AG08396 (cell line): ENCODE measurements around the gene PKP1.
A peak's percentile ranks its signal among the peaks of the same experiment; 100 is the strongest.

ENCODE experiments used
- DNase-seq: peaks from one replicate; pipeline ENCODE4 v3.0.0; 2012; ENCODE audit warnings: low spot score, mixed read lengths

Gene PKP1

GRCh38 chr1:201330541-201330940, 47.2 kb downstream of the PKP1 start:
- DNase-seq: no peak

- no peak for DNase-seq
Measured at GRCh38 chr1:201331166-201331565, 47.9 kb downstream of the PKP1 start.

- DNase-seq: no peak
Measured at GRCh38 chr1:201332021-201332420, 48.7 kb downstream of the PKP1 start.

GRCh38 chr1:201332616-201333335, 49.5 kb downstream of the PKP1 start:
- DNase-seq: no peak

- DNase-seq: no peak
Measured at GRCh38 chr1:201334325-201335173, 51.2 kb downstream of the PKP1 start.

- DNase-seq: no peak
Measured at GRCh38 chr1:201335174-201335870, 52.0 kb downstream of the PKP1 start.

GRCh38 chr1:201335901-201336300, 52.6 kb downstream of the PKP1 start:
- no peak for DNase-seq

- no peak for DNase-seq
Measured at GRCh38 chr1:201336711-201337450, 53.6 kb downstream of the PKP1 start.

GRCh38 chr1:201341377-201341776, 58.1 kb downstream of the PKP1 start:
- no peak for DNase-seq

- DNase-seq: no peak
Measured at GRCh38 chr1:201344206-201345080, 61.1 kb downstream of the PKP1 start.

- DNase-seq: no peak
Measured at GRCh38 chr1:201345081-201345355, 61.7 kb downstream of the PKP1 start.

- DNase-seq: peak; percentile 69
Measured at GRCh38 chr1:201346337-201346939, 63.1 kb downstream of the PKP1 start.

GRCh38 chr1:201346987-201347386, 63.7 kb downstream of the PKP1 start:
- no peak for DNase-seq

- no peak for DNase-seq
Measured at GRCh38 chr1:201347498-201348210, 64.3 kb downstream of the PKP1 start.

- DNase-seq: peak; percentile 79
Measured at GRCh38 chr1:201348211-201348566, 64.9 kb downstream of the PKP1 start.

GRCh38 chr1:201349092-201349491, 65.8 kb downstream of the PKP1 start:
- no peak for DNase-seq

GRCh38 chr1:201350361-201350725, 67.0 kb downstream of the PKP1 start:
- DNase-seq: no peak

GRCh38 chr1:201350884-201351283, 67.6 kb downstream of the PKP1 start:
- no peak for DNase-seq

GRCh38 chr1:201351617-201352016, 68.3 kb downstream of the PKP1 start:
- no peak for DNase-seq

- DNase-seq: no peak
Measured at GRCh38 chr1:201353186-201353940, 70.1 kb downstream of the PKP1 start.
